ENCODE data around the gene RCL1. TPM values are rescaled to one million over a fixed set of nuclear protein-coding genes. Genes with fewer than 3 reads are reported as not detected.

RCL1 gene
- polyA plus RNA-seq, 1 of the 3 experiments (the other 2 are of a cell fraction), result 18.4 TPM

- Histone ChIP-seq H3K27me3 (ENCODE audit: insufficient read depth) (no peaks in the 10 kb centered on the region), H3K4me1 (ENCODE audit: control insufficient read depth in 1 of 2, insufficient read depth in 2 of 2, low read depth in 1 of 2, low read length in 1 of 2) (no peaks in the 10 kb centered on the region), H3K4me3 (ENCODE audit: low read depth in 2 of 2, low read length in 1 of 2) (no peak overlapping the region), H3K36me3 (replicated peaks in 1 of 2; ENCODE audit: control insufficient read depth in 1 of 2, insufficient read depth in 2 of 2, low read length in 1 of 2) (no peaks in the 10 kb centered on the region), H3K79me2 (ENCODE audit: insufficient read depth) (no peaks in the 10 kb centered on the region), H3F3A (replicated peaks; ENCODE audit: insufficient read depth) (no peaks in the 10 kb centered on the region), H2AFZ (ENCODE audit: low read depth) (no peak overlapping the region; the same call in 1 of the 2 replicates), H3K9me3 (no peaks in the 10 kb centered on the region; the same call in 1 of the 2 replicates), H3K4me2 (no peak overlapping the region), H4K20me1 (ENCODE audit: insufficient read depth) (no peaks in the 10 kb centered on the region), H3K9ac (no peak overlapping the region), H3K9me2 (no peaks in the 10 kb centered on the region), H3K27ac (ENCODE audit: low read depth in 2 of 2, low read length in 1 of 2) (no peak overlapping the region)
- ChIA-PET POLR2A (no interaction called here), CTCF (interaction anchor here (0.6 to 2.8 kb wide), 3 partner anchors 10 to 416 kb away, joined by 3 to 17 read pairs (median 5); partner anchors contain the start of gene INSL6)
- DNase-seq, result no peak
- 66% methylated on average over 5 of the region's 7 CpGs for WGBS (ENCODE audit: low lambda C conversion rate)
- TF ChIP-seq RXRA (IDR thresholded peaks at IDR 0.05; ENCODE audit: borderline replicate concordance, low read depth) (no peak), RFX5 (IDR thresholded peaks at IDR 0.05; ENCODE audit: low read length) (no peak), FOXJ3 (CRISPR knock-in tag; IDR thresholded peaks at IDR 0.05) (no peak)
These were observed 23.2 kb upstream of the RCL1 start for GRCh38 chr9:4769321-4770080.

GRCh38 chr9:4771788-4772187 lies 21.0 kb upstream of the RCL1 start:
- no peaks in the 10 kb centered on the region; the same call in 1 of the 2 replicates for H3K9me3 ChIP-seq
- no peaks in the 10 kb centered on the region for H3K79me2 ChIP-seq (ENCODE audit: insufficient read depth)
- 91% methylated on average over 1 of the region's 1 CpG for WGBS (ENCODE audit: low lambda C conversion rate)
- H3K9me2 ChIP-seq, result no peaks in the 10 kb centered on the region
- H3K4me1 ChIP-seq (ENCODE audit: control insufficient read depth in 1 of 2, insufficient read depth in 2 of 2, low read depth in 1 of 2, low read length in 1 of 2), result no peaks in the 10 kb centered on the region
- POLR2A ChIA-PET, result no interaction called here
- no peaks in the 10 kb centered on the region for H4K20me1 ChIP-seq (ENCODE audit: insufficient read depth)
- H3K27me3 ChIP-seq (ENCODE audit: insufficient read depth), result no peaks in the 10 kb centered on the region
- no peaks in the 10 kb centered on the region for H3K36me3 ChIP-seq (replicated peaks in 1 of 2; ENCODE audit: control insufficient read depth in 1 of 2, insufficient read depth in 2 of 2, low read length in 1 of 2)
- H3K4me3 ChIP-seq (ENCODE audit: low read depth in 2 of 2, low read length in 1 of 2), result no peak overlapping the region
- CTCF ChIA-PET, result interaction anchor here (1.0 kb wide), 1 partner anchor 12 kb away, joined by 3 read pairs; no protein-coding TSS in a partner anchor
- H3F3A ChIP-seq (replicated peaks; ENCODE audit: insufficient read depth), result no peaks in the 10 kb centered on the region
- H3K27ac ChIP-seq (ENCODE audit: low read depth in 2 of 2, low read length in 1 of 2), result no peak overlapping the region
- TF ChIP-seq MXI1 (IDR thresholded peaks at IDR 0.05; ENCODE audit: low read depth, low read length) (no peak), TEAD4 (IDR thresholded peaks at IDR 0.05; ENCODE audit: borderline replicate concordance, insufficient read depth) (no peak), TAF1 (IDR thresholded peaks at IDR 0.05; ENCODE audit: borderline replicate concordance, low read depth, low read length) (no peak), RFX5 (IDR thresholded peaks at IDR 0.05; ENCODE audit: low read length) (no peak), EP300 (IDR thresholded peaks at IDR 0.05; ENCODE audit: borderline replicate concordance in 1 of 2, low read depth in 1 of 2, low read length in 1 of 2) (no peak), NRF1 (IDR thresholded peaks at IDR 0.05; ENCODE audit: low read depth, low read length) (no peak), EZH2phosphoT487 (IDR thresholded peaks at IDR 0.05; ENCODE audit: borderline replicate concordance, low read depth) (no peak), MAX (IDR thresholded peaks at IDR 0.05; ENCODE audit: low read depth) (no peak), RAD21 (IDR thresholded peaks at IDR 0.05; ENCODE audit: low read length) (no peak), SMC3 (IDR thresholded peaks at IDR 0.05; ENCODE audit: low read depth, low read length) (no peak), CHD2 (IDR thresholded peaks at IDR 0.05; ENCODE audit: low read length, partially characterized antibody) (no peak), MEF2A (IDR thresholded peaks at IDR 0.05; ENCODE audit: borderline replicate concordance, low read depth) (no peak), GATA2 (CRISPR knock-in tag; IDR thresholded peaks at IDR 0.05) (no peak)
- no peak overlapping the region for H3K9ac ChIP-seq
- H3K4me2 ChIP-seq, result no peak overlapping the region
- no peak for DNase-seq
- H2AFZ ChIP-seq (ENCODE audit: low read depth), result no peak overlapping the region
